ENCODE measurements around the gene PSMB5. TPM values are rescaled to one million over a fixed set of nuclear protein-coding genes. Genes with fewer than 3 reads are reported as not detected.

The PSMB5 gene
- total RNA-seq, 1 donor, result 13.2 TPM

DNA sequence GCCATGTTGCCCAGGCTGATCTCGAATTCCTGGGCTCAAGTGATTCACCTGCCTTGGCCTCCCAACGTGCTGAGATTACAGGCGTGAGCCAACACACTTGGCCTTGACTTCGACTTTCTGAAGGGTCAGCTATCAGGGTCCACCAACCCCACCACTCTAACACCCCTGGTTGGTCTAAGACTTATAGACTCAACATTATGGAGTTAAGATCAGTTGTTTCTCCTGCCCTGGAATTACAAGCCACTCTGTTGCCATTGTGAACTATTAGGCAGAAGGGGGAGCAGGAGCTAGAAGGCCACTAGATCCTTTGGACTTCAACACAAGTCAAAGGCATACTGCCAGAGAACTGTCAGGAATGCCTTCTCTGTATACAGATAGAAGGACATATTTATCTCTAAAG, 5.4 kb upstream of the PSMB5 start:
- H3K4me3 ChIP-seq (ENCODE audit: low read length), result no peak overlapping the region
- H3K4me1 ChIP-seq (ENCODE audit: insufficient read depth, low read length), result peaks cover 4% of the 10 kb centered on the region
- no peaks in the 10 kb centered on the region for H3K27me3 ChIP-seq (ENCODE audit: insufficient read depth, low read length)
- no peaks in the 10 kb centered on the region for H3K9me3 ChIP-seq (ENCODE audit: low read depth, low read length)

DNA sequence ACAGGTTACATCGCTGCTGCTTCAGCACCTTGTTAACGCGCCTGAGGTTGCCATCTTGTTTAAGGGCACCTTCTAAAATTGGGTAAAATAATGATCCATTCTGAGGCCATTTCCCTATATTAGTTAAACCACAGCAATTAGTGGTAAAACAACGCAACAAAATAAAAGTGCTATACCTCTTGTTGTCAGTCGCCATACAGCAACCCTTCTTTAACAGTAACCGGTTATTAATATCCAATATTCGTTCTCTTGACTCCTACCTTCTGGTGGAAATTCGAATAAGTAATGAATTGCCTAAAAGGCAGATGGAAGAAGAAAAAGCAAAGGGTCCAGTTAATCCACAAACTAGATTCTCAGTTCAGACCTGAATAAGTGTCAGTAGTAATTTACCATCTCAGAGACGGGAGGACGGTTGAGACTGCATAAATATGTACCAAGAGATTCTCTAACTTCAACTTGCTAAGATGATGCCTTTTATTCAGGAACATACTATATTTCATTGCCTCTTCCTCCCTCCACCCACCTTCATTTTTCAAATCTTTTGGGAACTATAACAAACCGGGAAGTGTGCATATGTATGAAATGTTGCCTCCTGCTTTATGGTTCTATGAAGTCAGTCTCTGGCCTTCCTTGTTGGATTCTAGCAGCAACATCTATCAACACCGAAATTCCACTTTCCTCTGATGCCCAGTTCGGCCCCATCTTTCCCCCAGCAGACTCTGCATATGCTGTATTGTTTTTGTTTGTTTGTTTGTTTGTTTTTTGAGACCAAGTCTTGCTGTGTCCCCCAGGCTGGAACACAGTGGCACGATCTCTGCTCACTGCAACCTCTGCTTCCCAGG, 824 bp upstream of the PSMB5 start:
- Histone ChIP-seq H3K4me1 (ENCODE audit: insufficient read depth, low read length) (peaks cover 20% of the 10 kb centered on the region), H3K9me3 (ENCODE audit: low read depth, low read length) (no peaks in the 10 kb centered on the region), H3K27me3 (ENCODE audit: insufficient read depth, low read length) (no peaks in the 10 kb centered on the region), H3K4me3 (ENCODE audit: low read length) (peak overlapping the region; percentile 61)

GRCh38 chr14:23033801-23034497, 751 bp downstream of the PSMB5 start:
- peak overlapping the region; percentile 61 for H3K4me3 ChIP-seq (ENCODE audit: low read length)
- H3K27me3 ChIP-seq (ENCODE audit: insufficient read depth, low read length), result no peaks in the 10 kb centered on the region
- peaks cover 26% of the 10 kb centered on the region for H3K4me1 ChIP-seq (ENCODE audit: insufficient read depth, low read length)
- H3K9me3 ChIP-seq (ENCODE audit: low read depth, low read length), result no peaks in the 10 kb centered on the region

DNA sequence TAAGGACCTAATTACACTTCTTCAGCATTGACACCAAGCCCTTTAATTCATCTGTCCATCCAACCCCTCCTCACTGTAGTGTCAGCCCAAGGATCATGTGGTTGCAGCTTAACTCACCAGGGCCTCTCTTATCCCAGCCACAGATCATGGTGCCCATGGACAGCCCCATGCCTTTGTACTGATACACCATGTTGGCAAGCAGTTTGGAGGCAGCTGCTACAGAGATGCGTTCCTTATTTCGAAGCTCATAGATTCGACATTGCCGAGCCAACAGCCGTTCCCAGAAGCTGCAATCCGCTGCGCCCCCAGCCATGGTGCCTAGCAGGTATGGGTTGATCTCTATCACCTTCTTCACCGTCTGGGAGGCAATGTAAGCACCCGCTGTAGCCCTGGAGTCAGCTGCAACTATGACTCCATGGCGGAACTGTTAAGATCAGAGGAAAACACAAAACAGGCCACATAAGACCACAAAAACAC, 1.4 kb downstream of the PSMB5 start:
- Histone ChIP-seq H3K4me1 (ENCODE audit: insufficient read depth, low read length) (peaks cover 30% of the 10 kb centered on the region), H3K4me3 (ENCODE audit: low read length) (no peak overlapping the region), H3K27me3 (ENCODE audit: insufficient read depth, low read length) (no peaks in the 10 kb centered on the region), H3K9me3 (ENCODE audit: low read depth, low read length) (no peaks in the 10 kb centered on the region)

GRCh38 chr14:23030936-23031335, 3.8 kb downstream of the PSMB5 start:
- Histone ChIP-seq H3K4me3 (ENCODE audit: low read length) (no peak overlapping the region), H3K9me3 (ENCODE audit: low read depth, low read length) (no peaks in the 10 kb centered on the region), H3K27me3 (ENCODE audit: insufficient read depth, low read length) (no peaks in the 10 kb centered on the region), H3K4me1 (ENCODE audit: insufficient read depth, low read length) (peaks cover 30% of the 10 kb centered on the region)

DNA sequence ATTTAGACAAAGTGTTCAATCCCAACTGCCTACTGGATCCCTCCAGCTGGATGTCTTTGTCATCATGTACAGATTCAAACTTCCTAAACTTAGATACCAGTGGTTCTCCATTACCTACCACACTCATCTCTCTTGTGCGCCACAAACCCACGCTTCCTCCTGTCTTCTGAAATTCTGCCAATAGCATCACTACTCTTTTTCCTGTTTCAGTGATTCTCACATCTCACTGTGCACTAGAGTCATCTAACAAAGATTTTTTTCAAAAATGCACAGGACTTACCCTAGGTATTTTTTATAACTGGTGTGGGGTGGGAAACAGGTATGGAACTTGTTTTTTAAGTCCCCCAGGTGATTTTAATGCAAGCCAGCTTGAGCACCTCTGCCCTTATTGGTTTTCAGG, 5.9 kb downstream of the PSMB5 start:
- H3K4me3 ChIP-seq (ENCODE audit: low read length), result no peak overlapping the region
- no peaks in the 10 kb centered on the region for H3K27me3 ChIP-seq (ENCODE audit: insufficient read depth, low read length)
- H3K4me1 ChIP-seq (ENCODE audit: insufficient read depth, low read length), result peaks cover 19% of the 10 kb centered on the region
- H3K9me3 ChIP-seq (ENCODE audit: low read depth, low read length), result no peaks in the 10 kb centered on the region

DNA sequence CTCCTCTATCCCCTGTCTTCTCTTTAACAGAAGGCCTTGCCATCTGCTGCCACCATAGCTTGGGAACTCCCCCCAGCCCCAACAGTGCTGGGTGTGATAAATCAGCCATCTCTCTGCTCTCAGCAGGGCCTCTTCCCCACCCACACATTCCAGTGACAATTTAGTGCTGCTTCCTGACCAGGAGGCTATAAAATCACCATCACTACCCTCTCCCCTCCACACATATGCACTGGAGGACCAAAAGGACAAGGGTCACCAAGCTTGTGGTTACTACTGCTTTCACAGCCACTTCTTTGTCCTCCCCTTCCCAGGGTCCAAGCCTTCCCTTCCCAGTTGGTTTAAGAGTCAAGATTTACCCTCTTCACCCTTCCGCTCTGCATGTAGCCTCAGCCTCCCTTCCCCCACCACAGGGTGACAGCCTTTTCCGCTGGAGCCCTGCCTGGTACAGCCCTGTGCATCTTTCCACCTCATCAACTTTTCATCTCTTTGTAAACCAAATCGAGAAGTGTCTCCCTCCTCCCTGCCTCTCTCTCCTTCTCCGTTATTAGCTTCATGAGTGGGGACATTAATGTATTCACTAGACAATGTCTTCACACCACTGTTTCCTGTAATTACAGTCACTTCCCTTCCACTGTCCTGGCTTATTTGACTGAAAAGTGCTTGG, 9.4 kb downstream of the PSMB5 start:
- no peaks in the 10 kb centered on the region for H3K27me3 ChIP-seq (ENCODE audit: insufficient read depth, low read length)
- H3K4me1 ChIP-seq (ENCODE audit: insufficient read depth, low read length), result peaks cover 10% of the 10 kb centered on the region
- no peak overlapping the region for H3K4me3 ChIP-seq (ENCODE audit: low read length)
- H3K9me3 ChIP-seq (ENCODE audit: low read depth, low read length), result no peaks in the 10 kb centered on the region

DNA sequence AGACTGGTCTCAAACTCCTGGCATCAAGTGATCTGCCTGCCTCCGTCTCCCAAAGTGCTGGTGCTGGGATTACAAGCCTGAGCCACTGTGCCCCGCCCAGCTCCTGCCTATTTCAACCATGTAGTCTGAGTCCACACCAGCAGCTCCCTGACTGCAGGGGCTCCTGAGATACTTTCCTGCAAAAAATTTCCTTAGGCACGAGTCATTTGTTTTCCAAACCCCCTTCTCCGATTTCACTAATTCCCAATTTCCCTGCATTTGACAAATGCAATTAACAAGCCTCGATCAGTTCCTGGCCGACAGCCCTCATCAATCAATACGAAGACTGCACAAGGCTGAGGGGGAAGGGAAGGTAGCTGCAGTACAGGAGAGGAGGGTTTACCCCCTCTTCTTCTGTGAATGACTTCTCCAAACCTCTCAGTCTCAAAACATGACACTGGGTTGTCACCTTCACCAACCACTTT, 10.1 kb downstream of the PSMB5 start:
- Histone ChIP-seq H3K27me3 (ENCODE audit: insufficient read depth, low read length) (no peaks in the 10 kb centered on the region), H3K4me1 (ENCODE audit: insufficient read depth, low read length) (peaks cover 10% of the 10 kb centered on the region), H3K9me3 (ENCODE audit: low read depth, low read length) (no peaks in the 10 kb centered on the region), H3K4me3 (ENCODE audit: low read length) (no peak overlapping the region)

DNA sequence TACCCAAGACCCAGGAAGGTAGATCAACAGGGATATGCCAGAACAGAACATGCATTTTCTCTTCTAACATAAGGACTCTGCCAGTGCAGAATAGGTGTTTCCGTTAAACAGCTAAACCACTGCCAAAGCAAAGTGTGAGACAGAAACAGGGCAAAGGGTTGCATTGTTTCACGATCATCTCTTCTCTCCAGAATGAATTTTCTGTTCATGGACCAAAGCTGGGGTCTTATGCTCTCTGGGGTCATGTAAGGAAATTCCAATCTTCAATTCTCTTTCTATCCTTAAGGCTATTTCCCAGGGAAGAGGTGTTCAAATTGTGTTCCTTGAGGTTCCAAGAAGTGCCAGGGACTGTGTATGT, 10.9 kb downstream of the PSMB5 start:
- Histone ChIP-seq H3K9me3 (ENCODE audit: low read depth, low read length) (no peaks in the 10 kb centered on the region), H3K4me1 (ENCODE audit: insufficient read depth, low read length) (peaks cover 2% of the 10 kb centered on the region), H3K27me3 (ENCODE audit: insufficient read depth, low read length) (no peaks in the 10 kb centered on the region), H3K4me3 (ENCODE audit: low read length) (no peak overlapping the region)

DNA sequence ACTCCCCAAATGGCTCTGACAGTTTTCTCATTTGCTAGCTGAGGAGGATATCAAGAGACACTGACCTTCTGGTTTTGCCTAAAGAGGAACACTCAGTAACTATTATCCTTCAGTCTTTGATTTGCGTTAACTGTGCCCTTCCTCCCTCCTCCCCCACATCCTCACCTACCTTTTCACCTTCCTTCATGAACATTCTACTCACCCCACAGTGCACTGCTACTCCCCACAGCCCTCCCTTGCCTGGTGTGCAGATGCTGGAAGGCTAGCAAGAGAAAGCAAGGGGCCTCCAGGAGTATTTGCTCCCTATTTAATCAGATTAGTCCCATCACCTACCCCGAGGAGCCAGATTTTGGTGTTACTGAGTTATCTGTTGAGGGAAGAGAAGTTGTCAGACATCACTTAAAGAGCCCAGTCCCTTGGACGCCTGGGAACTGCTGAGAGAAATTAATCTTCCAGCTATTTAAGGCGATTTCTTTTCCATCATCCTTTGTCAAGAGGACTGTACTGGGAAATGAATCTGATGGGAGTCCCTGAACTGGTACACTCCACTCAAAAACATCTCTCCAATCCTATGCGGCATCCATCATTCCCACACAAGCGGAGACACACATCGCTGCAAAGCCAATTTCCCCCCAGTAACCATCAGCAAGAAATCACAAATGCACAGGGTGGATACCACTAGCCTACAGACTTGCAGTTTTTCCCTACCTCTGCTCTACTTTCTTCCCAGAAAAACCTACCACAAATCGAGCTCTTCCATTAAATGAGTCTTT, 11.5 kb downstream of the PSMB5 start:
- H3K4me3 ChIP-seq (ENCODE audit: low read length), result no peak overlapping the region
- H3K9me3 ChIP-seq (ENCODE audit: low read depth, low read length), result no peaks in the 10 kb centered on the region
- no peaks in the 10 kb centered on the region for H3K4me1 ChIP-seq (ENCODE audit: insufficient read depth, low read length)
- no peaks in the 10 kb centered on the region for H3K27me3 ChIP-seq (ENCODE audit: insufficient read depth, low read length)

DNA sequence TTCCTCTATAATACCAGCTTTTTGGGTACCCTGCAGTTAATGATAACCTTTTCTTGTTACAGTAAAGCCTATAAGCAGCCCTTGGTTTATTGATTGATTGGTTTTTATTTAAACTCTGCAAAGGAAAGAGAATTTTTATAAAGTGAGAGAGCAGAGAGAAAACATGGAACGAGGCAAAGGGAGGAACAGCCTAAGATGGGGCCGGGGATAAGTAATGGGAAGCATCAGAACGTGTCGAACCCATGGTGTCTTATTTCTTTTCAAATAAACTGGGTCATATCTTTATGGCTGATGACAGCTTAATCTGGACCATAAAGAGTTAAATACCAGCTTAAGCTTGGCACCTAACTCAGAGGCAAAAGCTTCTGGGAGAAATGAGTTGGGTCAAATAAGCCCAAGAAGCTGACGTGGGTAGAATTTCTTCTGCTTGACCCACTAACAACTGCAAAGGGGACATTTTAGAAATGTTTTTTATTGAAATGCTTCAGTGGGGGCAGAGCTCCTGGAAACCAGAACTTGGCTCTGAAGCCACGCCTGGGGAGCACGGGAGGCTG, 12.7 kb downstream of the PSMB5 start:
- Histone ChIP-seq H3K9me3 (ENCODE audit: low read depth, low read length) (no peaks in the 10 kb centered on the region), H3K27me3 (ENCODE audit: insufficient read depth, low read length) (no peaks in the 10 kb centered on the region), H3K4me1 (ENCODE audit: insufficient read depth, low read length) (no peaks in the 10 kb centered on the region), H3K4me3 (ENCODE audit: low read length) (no peak overlapping the region)

GRCh38 chr14:23021434-23021833, 13.3 kb downstream of the PSMB5 start:
- H3K27me3 ChIP-seq (ENCODE audit: insufficient read depth, low read length), result no peaks in the 10 kb centered on the region
- no peaks in the 10 kb centered on the region for H3K4me1 ChIP-seq (ENCODE audit: insufficient read depth, low read length)
- H3K4me3 ChIP-seq (ENCODE audit: low read length), result no peak overlapping the region
- no peaks in the 10 kb centered on the region for H3K9me3 ChIP-seq (ENCODE audit: low read depth, low read length)

DNA sequence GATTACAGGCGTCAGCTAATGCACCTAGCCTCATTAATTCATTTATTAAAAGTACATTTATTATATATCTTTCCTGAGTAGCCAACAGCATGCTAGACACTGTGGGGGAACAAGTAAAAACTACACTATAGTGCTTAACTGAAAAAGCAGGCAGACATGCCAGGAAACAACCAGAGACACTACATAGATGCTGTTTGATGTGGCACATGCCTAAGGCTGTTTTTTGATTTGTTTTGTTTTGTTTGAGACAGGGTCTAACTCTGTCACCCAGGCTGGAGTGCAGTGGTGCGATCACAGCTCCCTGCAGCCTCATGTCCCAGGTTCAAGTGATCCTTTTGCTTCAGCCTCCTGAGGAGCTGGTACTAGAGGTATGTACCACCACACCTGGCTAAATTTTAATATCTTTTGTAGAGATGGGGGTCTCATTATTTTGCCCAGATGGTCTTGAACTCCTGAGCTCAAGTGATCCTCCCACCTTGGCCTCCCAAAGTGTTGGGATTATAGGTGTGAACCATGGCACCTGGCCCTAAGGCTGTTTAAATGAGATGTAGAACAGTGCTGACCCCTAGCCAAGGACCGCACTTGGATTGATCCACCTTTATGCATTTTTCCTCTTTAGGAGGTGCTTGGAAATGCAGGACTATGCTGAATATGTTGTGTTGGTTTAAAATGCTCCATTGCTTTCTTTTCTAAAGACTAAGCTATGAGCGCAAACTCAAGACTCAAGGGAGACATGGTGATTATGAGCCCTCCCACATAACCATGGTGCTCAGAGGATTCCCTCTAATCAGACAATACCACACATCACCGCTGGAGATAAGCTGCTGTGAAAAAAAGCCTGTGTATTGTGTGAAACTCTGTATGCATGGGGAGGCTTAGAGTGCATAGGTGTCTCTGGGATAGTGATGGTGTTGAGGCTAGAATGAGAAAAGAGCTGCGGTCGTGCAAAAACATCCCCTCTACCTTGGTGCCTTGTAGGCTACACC, 14.3 kb downstream of the PSMB5 start:
- H3K4me1 ChIP-seq (ENCODE audit: insufficient read depth, low read length), result no peaks in the 10 kb centered on the region
- no peak overlapping the region for H3K4me3 ChIP-seq (ENCODE audit: low read length)
- no peaks in the 10 kb centered on the region for H3K27me3 ChIP-seq (ENCODE audit: insufficient read depth, low read length)
- H3K9me3 ChIP-seq (ENCODE audit: low read depth, low read length), result no peaks in the 10 kb centered on the region
